GM19239 (cell line): ENCODE measurements around the gene SMIM36.
A peak's percentile ranks its signal among the peaks of the same experiment; 100 is the strongest.
"Not testable (repeated sequence)": the region's sequence is repeated elsewhere in the genome, so short reads cannot be mapped to it uniquely, and the experiment has no call there.

Source experiments
- DNase-seq: peaks from one replicate; pipeline ENCODE4 v3.0.0; 2011; ENCODE audit warnings: low spot score; ENCODE audit not compliant: insufficient read length
- FAIRE-seq: peaks from 2 replicates; lab custom pipeline; 2011; peaks lifted over from hg19 to GRCh38; lab: Jason Lieb, UNC

The SMIM36 gene

GRCh38 chr17:55510986-55511721 lies at the start of gene SMIM36:
TSS of gene SMIM36 (minus strand) at chr17:55511452.
- no peak for FAIRE-seq

GRCh38 chr17:55555772-55556171 lies 44.5 kb upstream of the SMIM36 start:
- no peak for FAIRE-seq
- DNase-seq = no peak

More at GRCh38 chr17:55510986-55511721, at the start of gene SMIM36:
- no peak for DNase-seq

- no peak for DNase-seq
- no peak for FAIRE-seq
Observed at GRCh38 chr17:55549140-55549539, 37.9 kb upstream of the SMIM36 start.

GRCh38 chr17:55546991-55547664 lies 35.9 kb upstream of the SMIM36 start:
- no peak for DNase-seq
- FAIRE-seq = no peak

- DNase-seq = no peak
- peak; percentile 18 for FAIRE-seq
Observed at GRCh38 chr17:55546481-55546880, 35.2 kb upstream of the SMIM36 start.

GRCh38 chr17:55545806-55546205 lies 34.6 kb upstream of the SMIM36 start:
- FAIRE-seq (no peak), DNase-seq (no peak)

- DNase-seq (no peak), FAIRE-seq (no peak)
Observed at GRCh38 chr17:55543709-55544108, 32.5 kb upstream of the SMIM36 start.

- DNase-seq (no peak), FAIRE-seq (no peak)
Observed at GRCh38 chr17:55540414-55541091, 29.3 kb upstream of the SMIM36 start.

- FAIRE-seq = no peak
- DNase-seq = no peak
Observed at GRCh38 chr17:55536205-55536604, 25.0 kb upstream of the SMIM36 start.

- FAIRE-seq = no peak
- DNase-seq = no peak
Observed at GRCh38 chr17:55533608-55534007, 22.4 kb upstream of the SMIM36 start.

GRCh38 chr17:55532670-55533069 lies 21.4 kb upstream of the SMIM36 start:
- no peak for DNase-seq
- no peak for FAIRE-seq

GRCh38 chr17:55531053-55531728 lies 19.9 kb upstream of the SMIM36 start:
- no peak for FAIRE-seq
- no peak for DNase-seq

- FAIRE-seq = no peak
- no peak for DNase-seq
Observed at GRCh38 chr17:55530064-55530463, 18.8 kb upstream of the SMIM36 start.

- FAIRE-seq (no peak), DNase-seq (no peak)
Observed at GRCh38 chr17:55527540-55528118, 16.4 kb upstream of the SMIM36 start.

GRCh38 chr17:55524440-55525220 lies 13.4 kb upstream of the SMIM36 start:
- DNase-seq = no peak
- FAIRE-seq = peak; percentile 63

- DNase-seq, FAIRE-seq: not testable (repeated sequence)
Observed at GRCh38 chr17:55523032-55523431, 11.8 kb upstream of the SMIM36 start.

GRCh38 chr17:55521186-55521585 lies 9.9 kb upstream of the SMIM36 start:
- DNase-seq (no peak), FAIRE-seq (no peak)

- FAIRE-seq = no peak
Observed at GRCh38 chr17:55520402-55520801, 9.2 kb upstream of the SMIM36 start.

GRCh38 chr17:55518510-55518909 lies 7.3 kb upstream of the SMIM36 start:
- DNase-seq (no peak), FAIRE-seq (no peak)

More at GRCh38 chr17:55520402-55520801, 9.2 kb upstream of the SMIM36 start:
- DNase-seq = no peak
